Activated CD4-positive, alpha-beta T cell treated with anti-CD3 and anti-CD28 coated beads, Interleukin-10, Interleukin-2, amounts not matched to agents 100 ng/mL and 50 ng/mL, durations not matched to agents 16 hours and 8 hours (primary cell): ENCODE data around the gene ASTN2.
A peak's percentile ranks its signal among the peaks of the same experiment; 100 is the strongest.

Source experiments
- DNase-seq: peaks from one replicate; pipeline ENCODE4 v3.0.0-alpha.2; 2020

ASTN2 gene

GRCh38 chr9:117414220-117414905 lies 494 bp downstream of the ASTN2 start:
- DNase-seq, result no peak

- DNase-seq, result no peak
These were observed 1.3 kb downstream of the ASTN2 start for GRCh38 chr9:117413346-117414219.

GRCh38 chr9:117412841-117413240 lies 2.0 kb downstream of the ASTN2 start:
- DNase-seq, result no peak

- no peak for DNase-seq
These were observed 2.7 kb downstream of the ASTN2 start for GRCh38 chr9:117412006-117412715.

GRCh38 chr9:117411547-117411946 lies 3.3 kb downstream of the ASTN2 start:
- DNase-seq, result peak; percentile 13

GRCh38 chr9:117409321-117409720 lies 5.5 kb downstream of the ASTN2 start:
- no peak for DNase-seq

GRCh38 chr9:117407436-117408022 lies 7.3 kb downstream of the ASTN2 start:
- no peak for DNase-seq

GRCh38 chr9:117405950-117406705 lies 8.7 kb downstream of the ASTN2 start:
- no peak for DNase-seq

- no peak for DNase-seq
These were observed 11.0 kb downstream of the ASTN2 start for GRCh38 chr9:117403848-117404247.

GRCh38 chr9:117403403-117403811 lies 11.4 kb downstream of the ASTN2 start:
- DNase-seq, result no peak

- no peak for DNase-seq
These were observed 14.7 kb downstream of the ASTN2 start for GRCh38 chr9:117400171-117400570.

GRCh38 chr9:117395151-117395650 lies 19.7 kb downstream of the ASTN2 start:
- DNase-seq, result no peak

GRCh38 chr9:117394655-117395054 lies 20.2 kb downstream of the ASTN2 start:
- DNase-seq, result no peak

- no peak for DNase-seq
These were observed 21.9 kb downstream of the ASTN2 start for GRCh38 chr9:117392992-117393391.

GRCh38 chr9:117387422-117387821 lies 27.4 kb downstream of the ASTN2 start:
- DNase-seq, result no peak

- DNase-seq, result no peak
These were observed 35.5 kb downstream of the ASTN2 start for GRCh38 chr9:117379341-117379740.

- DNase-seq, result no peak
These were observed 37.8 kb downstream of the ASTN2 start for GRCh38 chr9:117377046-117377445.

- DNase-seq, result no peak
These were observed 38.9 kb downstream of the ASTN2 start for GRCh38 chr9:117375956-117376355.

GRCh38 chr9:117374076-117374725 lies 40.7 kb downstream of the ASTN2 start:
- DNase-seq, result no peak

GRCh38 chr9:117368684-117369230 lies 46.1 kb downstream of the ASTN2 start:
- no peak for DNase-seq

GRCh38 chr9:117365438-117365837 lies 49.4 kb downstream of the ASTN2 start:
- DNase-seq, result no peak
